ENCODE data around the gene CLMP.

GRCh38 chr11:123052901-123053721 is 141.9 kb downstream of the CLMP start:
- TF ChIP-seq CTCF (conservative IDR thresholded peaks at IDR 0.05) (no peak), EZH2 (IDR thresholded peaks at IDR 0.05; ENCODE audit: low read depth) (no peak)
